Coronary artery (tissue), 2 donors: ENCODE results near the gene KERA.

Experiments
- DNase-seq: peaks from one replicate; pipeline ENCODE4 v3.0.0-alpha.2; 2017; ENCODE audit warnings: low spot score
- H3K27ac ChIP-seq, 2 donors: fragments of 200-600 bp; sonication (generic); one replicate each; pipeline ENCODE4 v1.5.1; 2016 to 2019
- H3K4me3 ChIP-seq: fragments of 200-600 bp; sonication (generic); 2 replicates; pipeline ENCODE4 v1.5.1; 2016; ENCODE audit warnings: mild to moderate bottlenecking, moderate library complexity
- CTCF ChIP-seq: fragments of 200-600 bp; sonication (generic); IDR thresholded peaks from one replicate; pipeline ENCODE4 v1.5.1; 2019; ENCODE audit warnings: antibody characterized with exemption

Gene KERA

GRCh38 chr12:91073426-91073825, 15.6 kb upstream of the KERA start:
- no peak for TF ChIP-seq CTCF
- no peak overlapping the region for H3K4me3 ChIP-seq
- no peak overlapping the region for H3K27ac ChIP-seq
- DNase-seq: no peak

GRCh38 chr12:91072931-91073330, 15.1 kb upstream of the KERA start:
- TF ChIP-seq CTCF: no peak
- no peak overlapping the region for H3K27ac ChIP-seq
- no peak for DNase-seq
- H3K4me3 ChIP-seq: no peak overlapping the region

- no peak for TF ChIP-seq CTCF
- Histone ChIP-seq H3K27ac (no peak overlapping the region), H3K4me3 (no peak overlapping the region)
- DNase-seq: no peak
Observed at GRCh38 chr12:91070936-91071335, 13.1 kb upstream of the KERA start.

GRCh38 chr12:91065396-91065795, 7.6 kb upstream of the KERA start:
- no peak for DNase-seq
- no peak for TF ChIP-seq CTCF
- H3K4me3 ChIP-seq: no peak overlapping the region
- H3K27ac ChIP-seq: no peak overlapping the region

GRCh38 chr12:91064640-91065039, 6.8 kb upstream of the KERA start:
- no peak for DNase-seq
- no peak for TF ChIP-seq CTCF
- H3K27ac ChIP-seq: no peak overlapping the region
- H3K4me3 ChIP-seq: no peak overlapping the region

- no peak for TF ChIP-seq CTCF
- DNase-seq: no peak
- no peak overlapping the region for H3K4me3 ChIP-seq
- H3K27ac ChIP-seq: no peak overlapping the region
Observed at GRCh38 chr12:91061091-91061490, 3.3 kb upstream of the KERA start.

GRCh38 chr12:91059211-91059610, 1.4 kb upstream of the KERA start:
- H3K27ac ChIP-seq: no peak overlapping the region
- TF ChIP-seq CTCF: no peak
- no peak for DNase-seq
- no peak overlapping the region for H3K4me3 ChIP-seq
